ENCODE data around the gene AKAP5.

DNA sequence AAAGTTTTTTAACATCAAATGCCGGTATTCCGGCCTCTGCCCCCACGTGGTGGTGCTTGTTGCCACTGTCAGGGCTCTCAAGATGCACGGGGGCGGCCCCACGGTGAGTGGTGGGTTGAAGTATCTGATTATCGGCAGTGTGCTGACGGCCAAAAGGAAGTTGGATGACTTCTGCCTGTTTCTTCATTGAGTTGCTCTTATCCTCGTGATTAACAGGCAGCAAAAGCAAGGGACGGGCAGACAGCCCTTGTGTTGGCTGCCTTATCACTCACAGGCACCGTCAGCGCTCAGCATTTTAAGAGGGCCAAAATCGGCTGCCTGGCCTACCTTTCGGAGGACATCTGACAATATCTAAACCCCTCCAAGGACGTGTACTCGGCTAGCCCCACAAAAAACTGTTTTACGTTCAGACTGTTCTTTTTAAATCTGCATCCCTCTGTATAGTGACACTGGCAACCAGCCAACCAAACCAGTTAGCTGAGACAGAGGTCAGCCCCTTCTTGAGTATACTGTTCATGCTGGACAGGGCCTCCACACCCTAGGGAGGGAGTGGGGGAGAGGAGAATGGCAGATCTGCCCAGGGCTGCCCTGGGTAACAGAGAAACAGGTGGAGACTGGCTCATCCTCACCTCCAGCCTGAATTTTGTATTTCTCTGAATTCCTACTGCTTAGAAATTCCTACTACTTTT is 22.9 kb upstream of the AKAP5 start:
- TF ChIP-seq EZH2 (IDR thresholded peaks at IDR 0.05; ENCODE audit: insufficient read depth, poor library complexity, severe bottlenecking): no peak
- TF ChIP-seq EZH2phosphoT487 (IDR thresholded peaks at IDR 0.05; ENCODE audit: insufficient read depth, low read depth): no peak
